HTERT RPE-1 (cell line): ENCODE data around the gene ADAMTS9.

Source experiments
- in situ Hi-C: fragments of 300-500 bp; cut with MboI; formaldehyde crosslinking; loops from 4 replicates; pipeline ENCODE4 v1.14.3; 2020; ENCODE audit warnings: low sequenced_read_pairs

Gene ADAMTS9, protein sequence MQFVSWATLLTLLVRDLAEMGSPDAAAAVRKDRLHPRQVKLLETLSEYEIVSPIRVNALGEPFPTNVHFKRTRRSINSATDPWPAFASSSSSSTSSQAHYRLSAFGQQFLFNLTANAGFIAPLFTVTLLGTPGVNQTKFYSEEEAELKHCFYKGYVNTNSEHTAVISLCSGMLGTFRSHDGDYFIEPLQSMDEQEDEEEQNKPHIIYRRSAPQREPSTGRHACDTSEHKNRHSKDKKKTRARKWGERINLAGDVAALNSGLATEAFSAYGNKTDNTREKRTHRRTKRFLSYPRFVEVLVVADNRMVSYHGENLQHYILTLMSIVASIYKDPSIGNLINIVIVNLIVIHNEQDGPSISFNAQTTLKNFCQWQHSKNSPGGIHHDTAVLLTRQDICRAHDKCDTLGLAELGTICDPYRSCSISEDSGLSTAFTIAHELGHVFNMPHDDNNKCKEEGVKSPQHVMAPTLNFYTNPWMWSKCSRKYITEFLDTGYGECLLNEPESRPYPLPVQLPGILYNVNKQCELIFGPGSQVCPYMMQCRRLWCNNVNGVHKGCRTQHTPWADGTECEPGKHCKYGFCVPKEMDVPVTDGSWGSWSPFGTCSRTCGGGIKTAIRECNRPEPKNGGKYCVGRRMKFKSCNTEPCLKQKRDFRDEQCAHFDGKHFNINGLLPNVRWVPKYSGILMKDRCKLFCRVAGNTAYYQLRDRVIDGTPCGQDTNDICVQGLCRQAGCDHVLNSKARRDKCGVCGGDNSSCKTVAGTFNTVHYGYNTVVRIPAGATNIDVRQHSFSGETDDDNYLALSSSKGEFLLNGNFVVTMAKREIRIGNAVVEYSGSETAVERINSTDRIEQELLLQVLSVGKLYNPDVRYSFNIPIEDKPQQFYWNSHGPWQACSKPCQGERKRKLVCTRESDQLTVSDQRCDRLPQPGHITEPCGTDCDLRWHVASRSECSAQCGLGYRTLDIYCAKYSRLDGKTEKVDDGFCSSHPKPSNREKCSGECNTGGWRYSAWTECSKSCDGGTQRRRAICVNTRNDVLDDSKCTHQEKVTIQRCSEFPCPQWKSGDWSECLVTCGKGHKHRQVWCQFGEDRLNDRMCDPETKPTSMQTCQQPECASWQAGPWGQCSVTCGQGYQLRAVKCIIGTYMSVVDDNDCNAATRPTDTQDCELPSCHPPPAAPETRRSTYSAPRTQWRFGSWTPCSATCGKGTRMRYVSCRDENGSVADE (N-terminal part only)

DNA sequence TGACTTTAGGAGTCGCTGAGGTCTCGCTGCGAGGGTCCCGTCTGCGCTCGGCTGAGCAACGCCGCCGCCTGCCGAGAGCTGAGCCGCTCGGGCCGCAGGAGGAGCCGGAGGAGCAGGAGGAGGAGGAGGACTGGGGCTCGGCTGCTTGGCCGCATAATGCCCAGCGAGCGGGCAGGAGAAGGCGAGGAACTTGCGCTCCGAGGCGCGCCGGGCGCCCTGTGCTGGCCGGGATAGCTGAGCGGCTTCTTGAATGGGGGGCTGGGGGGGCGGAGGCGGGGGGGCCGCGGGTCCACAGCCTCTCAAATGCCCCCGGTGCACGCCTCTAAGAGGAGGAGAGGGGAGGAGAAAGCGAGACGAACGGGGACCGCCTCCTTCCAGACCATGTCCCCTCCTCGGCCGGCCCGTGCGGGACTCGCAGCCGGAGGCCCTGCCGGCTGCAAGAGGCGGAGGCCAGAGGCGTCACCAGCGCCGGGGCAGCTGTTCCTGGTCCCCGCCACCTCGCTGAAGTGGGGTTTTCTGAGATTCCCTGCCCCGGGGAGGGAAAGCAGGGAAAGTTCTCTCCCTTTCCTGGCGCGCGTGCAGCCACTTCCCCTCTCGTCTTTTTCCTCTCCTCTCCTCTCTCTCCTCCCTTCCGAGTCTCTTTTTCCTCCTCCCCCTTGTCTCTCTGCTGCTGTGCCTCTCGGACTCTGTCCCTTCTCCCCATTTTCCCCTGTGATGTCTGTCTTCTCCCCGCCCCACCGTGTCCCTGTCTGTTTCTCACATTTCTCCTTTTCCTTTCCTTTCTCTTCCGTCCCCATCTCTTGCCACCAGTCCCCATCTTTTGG is at the start of gene ADAMTS9:
ADAMTS9 (minus strand) TSS at position 220 of the 824 bp plus-strand sequence. CDS start 343 bp downstream, outside the sequence.
- in situ Hi-C loops = no loop called here

DNA sequence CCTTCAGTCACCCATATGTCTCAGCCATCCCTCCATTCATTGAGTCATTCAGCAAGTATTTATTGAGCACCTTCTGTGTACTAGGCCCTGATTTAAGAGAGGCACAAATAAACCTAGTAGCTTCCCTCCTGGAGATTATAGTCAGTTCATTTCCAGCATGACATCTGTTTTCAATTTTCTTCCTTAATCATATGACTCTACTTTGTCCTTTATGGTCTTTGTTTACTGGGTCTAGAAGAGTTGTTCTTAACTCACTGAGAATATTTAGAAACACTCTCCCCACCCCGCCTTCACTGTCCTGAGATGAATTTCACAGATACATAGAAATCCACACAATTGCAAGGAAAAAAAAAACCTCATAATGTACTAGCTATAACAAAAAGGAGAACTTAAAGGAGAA is 44.8 kb upstream of the ADAMTS9 start:
- in situ Hi-C loops = no loop called here

DNA sequence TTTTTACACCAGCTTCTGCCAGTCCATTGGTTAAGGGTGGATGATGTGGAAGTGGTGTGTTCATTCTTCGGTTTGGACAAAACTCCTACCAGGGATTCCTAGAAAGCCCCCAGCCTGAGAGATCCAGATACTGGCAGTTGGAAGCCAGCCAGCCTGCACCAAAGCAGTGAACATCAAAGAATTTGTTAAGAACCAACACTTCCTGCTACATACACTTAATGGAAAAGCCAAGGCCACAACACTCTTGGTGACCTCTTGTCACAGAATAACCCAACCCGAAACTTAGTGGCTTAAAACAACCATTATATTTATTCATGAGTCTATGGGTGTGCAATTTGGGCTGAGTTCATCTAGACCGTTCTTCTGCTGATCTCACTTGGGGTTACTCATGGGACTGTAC is 42.9 kb upstream of the ADAMTS9 start:
- in situ Hi-C loops = no loop called here

DNA sequence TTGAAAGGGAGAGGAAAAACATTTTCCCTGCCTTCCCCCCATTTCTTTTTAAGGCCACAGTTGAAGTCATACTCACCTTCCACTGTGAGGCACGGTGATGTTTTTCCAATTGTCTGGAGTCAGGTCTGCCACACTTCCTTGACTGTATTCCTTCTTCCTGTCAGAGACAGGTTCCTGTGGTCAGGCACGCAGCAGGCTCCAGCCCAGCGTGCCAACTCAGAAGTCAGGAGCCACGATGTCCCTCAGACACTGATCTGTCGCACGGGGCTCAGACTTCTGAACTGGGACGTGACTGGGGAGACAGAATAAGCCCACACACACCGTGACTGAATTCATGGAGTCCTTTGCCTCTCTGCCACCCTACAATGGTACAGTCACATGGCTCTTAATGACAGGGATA is 41.2 kb upstream of the ADAMTS9 start:
- in situ Hi-C loops = no loop called here

DNA sequence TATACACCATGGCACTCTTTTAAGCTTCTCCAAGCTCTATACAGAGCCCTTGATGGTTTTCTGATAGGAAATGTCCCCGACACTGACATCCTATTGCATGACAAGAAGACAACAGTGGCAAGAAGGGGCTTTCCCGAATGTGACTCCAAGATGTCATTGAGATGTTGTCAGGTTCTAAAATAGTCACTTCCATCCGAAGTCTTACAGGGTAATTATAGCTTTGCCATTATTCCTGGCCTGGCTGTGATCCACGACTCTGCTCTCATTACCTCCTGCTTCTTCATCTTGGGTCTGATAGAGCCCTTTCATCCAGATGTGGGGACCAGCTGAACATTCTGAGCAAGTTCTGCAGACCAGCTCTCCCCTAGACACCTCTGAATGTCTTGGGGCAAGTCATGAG is 40.6 kb upstream of the ADAMTS9 start:
- in situ Hi-C loops = no loop called here

DNA sequence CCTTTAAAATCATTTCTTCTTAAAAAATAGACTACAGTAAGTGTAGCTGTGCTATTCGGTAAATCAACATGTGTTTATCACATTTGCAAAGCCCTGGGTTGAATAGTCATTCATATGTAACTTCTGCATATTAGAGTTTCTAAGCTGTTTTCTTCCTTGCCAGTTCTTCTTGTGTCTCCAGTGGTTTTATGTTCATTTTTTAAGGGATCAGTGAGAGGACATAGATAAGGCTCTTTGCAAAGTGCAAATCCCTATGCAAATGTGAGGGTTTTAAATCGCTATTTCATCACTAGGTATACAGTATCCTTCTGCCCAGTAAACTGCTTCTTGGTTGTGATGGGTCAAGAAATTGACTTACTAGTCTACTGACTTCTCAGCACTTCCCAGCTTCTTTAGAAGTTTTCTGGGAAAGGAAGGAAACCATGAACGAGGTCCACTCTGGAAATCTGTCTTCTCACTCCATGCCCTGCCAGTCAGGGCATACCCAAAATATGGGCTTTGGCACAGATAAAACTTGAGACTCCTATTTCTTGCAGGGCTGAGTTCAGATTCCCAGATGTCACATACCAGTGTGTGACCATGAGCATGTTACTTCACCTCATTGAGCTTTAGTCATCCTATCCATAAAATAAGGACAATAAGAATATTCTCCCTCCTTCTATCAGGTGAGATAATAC is 38.8 kb upstream of the ADAMTS9 start:
- in situ Hi-C loops = no loop called here

DNA sequence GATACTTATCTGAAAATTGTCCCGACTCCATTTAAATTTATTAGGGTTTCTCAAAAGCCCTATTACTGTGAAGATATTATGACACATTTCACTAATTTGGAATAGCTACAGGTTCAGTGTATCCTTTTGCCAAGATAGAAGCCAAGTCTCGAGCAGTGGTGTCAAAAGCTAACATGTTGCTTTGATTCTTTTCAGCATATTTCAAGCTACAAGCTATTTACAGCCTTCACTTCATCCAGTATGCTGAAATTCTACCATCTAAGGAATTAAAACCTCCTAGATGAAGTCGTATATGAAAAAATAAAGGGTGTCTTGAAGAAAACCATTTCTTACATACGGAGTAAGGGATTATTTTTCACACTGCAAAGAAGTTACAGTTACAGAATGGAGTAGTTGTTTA is 31.2 kb upstream of the ADAMTS9 start:
- in situ Hi-C loops = no loop called here

DNA sequence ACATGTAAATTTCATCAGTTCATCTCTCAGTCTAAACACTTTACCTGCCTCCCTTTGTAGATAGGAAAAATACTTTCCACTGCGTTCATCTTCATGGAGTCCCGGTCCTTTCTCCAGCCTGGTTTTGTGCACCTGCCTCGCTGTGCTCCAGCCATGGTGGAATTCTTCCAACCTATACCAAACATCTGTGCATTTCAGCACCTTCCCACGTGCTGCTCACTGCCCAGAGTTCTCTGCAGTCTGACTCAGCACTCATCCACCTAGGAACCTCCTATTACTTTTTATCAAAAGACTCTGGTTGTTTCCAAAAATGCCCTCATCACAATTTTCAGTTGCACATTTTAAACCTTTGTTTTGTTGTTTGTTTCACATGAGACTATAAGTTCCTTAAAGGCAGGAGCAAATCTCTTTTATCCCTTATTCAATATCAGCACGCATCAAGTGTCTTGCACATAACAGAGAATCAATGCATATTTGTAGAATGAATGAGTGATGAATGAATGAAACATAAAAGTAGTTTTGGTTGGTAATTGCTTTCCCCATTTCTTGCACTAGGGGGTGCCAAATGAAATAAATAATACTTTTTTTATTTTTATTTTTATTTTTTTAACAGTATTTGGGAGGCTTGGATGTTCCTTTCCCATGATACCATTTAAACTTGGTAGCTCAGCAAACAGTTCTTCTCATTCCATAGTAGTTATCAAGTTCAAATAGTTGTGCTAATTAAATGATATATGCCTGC is 30.2 kb upstream of the ADAMTS9 start:
- in situ Hi-C loops = no loop called here

DNA sequence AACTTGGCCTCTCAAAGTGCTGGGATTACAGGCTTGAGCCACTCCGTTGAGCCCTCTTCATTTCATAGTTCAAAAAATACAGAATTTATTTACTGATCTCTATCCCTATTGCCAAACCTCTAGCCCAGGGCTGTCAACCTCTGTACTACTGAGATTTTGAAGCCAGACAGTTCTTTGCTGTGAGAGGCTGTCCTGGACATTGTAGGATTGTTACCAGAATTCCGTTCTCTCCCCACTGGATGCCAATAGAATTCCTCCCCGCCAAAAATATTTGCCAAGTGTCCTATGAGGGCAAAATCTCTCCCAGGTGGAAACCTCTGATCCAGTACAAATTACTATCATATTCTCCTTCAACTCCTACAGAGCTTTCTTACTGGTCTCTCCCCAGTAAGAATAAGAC is 29.6 kb upstream of the ADAMTS9 start:
- in situ Hi-C loops = no loop called here

DNA sequence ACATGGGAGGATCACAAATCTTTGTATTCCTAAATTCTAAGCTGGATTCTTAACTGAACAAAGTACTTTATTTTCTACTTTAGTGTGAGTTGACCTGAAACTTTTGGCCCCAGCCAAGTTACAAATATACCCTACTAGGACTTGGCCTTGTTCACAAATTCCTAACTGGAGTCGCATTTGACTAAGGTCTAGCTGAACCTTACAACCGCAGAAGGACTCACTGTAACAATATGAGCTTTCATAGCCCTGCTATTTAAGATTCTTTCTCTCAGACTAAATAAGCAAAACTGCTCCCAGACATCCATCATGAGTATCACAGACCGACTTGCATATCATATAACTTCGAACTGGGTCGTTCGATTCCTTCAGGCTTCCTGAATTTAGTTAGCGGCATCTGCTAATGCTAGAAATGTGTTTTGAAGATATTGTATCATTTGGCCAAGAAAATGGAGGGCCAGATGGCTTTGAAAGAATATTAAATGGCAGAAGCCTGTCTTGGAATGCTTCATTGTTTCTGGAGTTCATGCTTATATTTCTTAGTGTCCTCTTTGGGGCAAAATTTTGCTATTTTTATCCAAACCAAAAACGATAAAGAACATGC is 28.4 kb upstream of the ADAMTS9 start:
- in situ Hi-C loops = no loop called here

DNA sequence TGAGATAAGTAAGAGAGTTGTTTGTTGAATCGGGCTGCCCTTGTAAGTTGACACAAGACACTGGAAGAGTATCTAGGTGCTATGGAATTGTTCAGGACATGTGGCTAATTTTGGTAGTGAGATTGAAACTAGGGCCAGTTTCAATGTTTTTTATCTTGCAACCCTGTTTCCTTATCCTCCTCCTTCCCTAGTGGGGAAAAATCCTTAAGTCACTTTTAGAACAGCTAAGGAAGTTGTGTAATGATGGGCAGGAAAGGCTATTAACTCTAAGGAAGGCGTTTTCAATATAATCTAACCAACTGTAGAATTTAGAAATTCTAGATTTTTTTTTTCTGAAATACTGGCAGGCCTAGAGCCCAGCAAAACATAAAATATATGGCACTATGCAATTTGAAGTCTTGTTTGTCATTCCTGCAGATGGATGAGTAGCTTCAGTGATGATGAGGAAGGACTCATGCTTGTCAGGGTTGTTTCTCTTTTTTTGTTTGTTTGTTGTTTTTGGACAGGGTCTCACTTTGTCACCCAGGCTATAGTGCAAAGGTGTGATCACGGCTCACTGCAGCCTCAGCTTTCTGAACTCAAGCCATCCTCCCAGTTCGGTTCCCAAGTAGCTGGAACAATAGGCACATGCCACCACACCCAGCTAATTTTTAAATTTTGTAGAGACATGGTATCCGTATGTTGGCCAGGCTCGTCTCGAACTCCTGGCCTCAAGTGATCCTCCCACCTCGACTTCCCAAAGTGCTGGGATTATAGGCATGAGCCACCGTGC is 27.6 kb upstream of the ADAMTS9 start:
- in situ Hi-C loops = no loop called here

DNA sequence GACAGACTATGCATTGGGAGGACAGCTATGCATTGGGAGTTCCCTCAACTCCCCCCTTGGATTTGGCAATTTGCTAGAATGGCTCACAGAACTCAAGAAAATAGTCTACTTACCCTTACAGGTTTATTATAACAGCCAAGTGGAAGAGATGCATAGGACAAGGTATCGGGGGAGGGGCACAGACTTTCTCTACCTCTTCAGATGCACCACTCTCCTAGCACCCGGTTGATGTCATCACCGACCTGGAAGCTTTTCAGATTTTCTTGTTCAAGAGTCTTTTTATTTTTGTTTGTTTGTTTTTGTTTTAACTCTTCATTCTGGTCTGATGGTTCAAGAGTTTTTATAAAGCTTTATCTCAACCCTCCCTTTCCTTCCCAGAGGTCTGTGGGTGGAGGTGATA is 20.7 kb upstream of the ADAMTS9 start:
- in situ Hi-C loops = no loop called here

DNA sequence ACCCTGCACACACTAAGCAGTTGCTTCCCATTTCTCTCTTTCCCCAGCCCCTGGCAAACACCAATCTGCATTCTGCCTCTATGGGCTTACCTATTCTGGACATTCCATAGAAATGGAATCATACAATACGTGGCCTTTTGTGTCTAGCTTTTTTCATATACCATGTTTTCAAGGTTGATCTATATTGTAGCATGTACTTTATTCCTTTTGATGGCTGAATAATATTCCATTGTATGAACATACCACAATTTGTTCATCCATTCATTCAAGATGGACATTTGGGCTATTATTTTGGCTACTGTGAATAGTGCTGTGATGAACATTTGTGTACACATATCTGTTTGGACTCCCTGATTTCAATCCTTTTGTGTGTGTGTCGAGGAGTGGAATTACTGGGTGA is 18.1 kb upstream of the ADAMTS9 start:
- in situ Hi-C loops = no loop called here

DNA sequence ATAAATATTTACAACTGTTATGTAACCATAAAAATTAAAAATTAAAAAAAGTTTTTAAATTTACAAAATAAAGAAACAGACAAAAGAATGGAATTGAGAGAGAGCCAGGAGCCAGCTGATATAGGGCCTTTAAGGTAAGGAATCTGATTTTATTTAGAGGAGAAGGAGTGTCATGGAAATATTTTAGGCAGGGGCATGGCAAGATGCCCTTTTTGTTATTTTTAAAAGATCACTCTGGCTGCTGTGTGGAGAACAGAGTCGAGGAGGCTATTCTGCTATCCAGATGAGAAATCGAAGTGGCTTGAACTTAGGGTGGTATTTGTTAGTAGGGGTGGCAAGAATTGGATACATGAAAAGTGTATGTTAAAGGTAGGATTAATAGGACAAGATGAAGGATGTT is 9.1 kb upstream of the ADAMTS9 start:
- in situ Hi-C loops = no loop called here

DNA sequence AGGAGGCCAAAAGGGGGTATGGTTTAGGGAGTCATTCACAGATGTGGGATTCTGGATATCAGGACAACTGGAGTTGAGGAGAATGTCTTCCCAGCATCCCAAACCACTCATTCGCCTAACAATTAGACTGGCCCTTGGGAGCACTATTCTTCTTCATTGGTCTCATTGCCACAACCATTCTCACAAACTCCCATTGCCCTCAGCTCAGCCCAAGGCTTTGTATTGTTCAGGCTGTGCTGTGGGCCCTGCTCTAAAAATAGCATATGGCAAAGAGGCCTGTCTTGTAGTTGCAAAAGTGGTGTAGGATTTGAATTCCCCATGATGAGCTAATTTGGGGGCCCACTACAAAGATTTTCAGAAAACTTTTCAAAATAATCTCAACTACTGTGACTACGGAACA is 6.3 kb upstream of the ADAMTS9 start:
- in situ Hi-C loops = no loop called here

DNA sequence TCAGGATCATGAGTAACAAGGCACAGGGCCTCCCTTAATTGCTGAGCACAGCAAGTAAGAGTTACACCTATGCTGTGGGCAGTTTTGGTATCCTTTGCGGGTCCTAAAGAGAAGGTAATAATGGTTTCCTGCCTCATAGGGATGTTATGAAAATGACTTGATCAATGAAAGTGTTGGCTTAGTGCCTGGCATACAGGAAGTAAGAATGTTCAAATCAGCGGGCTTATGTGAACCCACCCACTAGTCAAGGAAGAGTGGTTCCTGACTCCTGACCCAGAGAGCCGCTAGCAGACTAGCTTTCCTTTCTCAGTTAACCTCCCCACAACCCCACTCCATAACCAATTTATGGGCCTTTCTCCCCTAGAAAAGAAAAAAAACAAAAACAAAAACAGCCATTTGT is 5.2 kb upstream of the ADAMTS9 start:
- in situ Hi-C loops = no loop called here

DNA sequence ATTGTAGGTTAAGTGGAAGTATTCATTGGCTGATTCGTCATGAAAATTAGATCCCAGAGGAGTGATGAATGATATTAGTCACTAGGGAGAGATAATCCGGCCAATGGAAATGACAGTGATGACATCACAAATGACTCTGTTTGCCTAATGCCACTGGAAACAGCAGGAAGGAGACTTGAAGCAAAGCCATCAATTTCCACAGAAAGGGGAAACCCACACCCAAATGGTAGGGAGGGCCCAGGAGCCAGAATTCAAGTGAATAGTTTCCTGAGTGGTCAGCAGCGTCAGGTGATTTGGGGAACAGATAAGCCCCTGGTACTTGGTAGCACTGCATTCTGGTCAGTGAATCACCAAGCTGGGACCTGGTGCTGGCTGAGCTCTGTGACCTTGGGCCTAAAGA is 3.3 kb upstream of the ADAMTS9 start:
- in situ Hi-C loops = no loop called here
